Kidney (tissue), 14 donors: Measurements from ENCODE around the gene MYBPH. TPM values are rescaled to one million over a fixed set of nuclear protein-coding genes. Genes with fewer than 3 reads are reported as not detected.

Experiments used
- DNase-seq, 5 donors: peaks; one replicate each; pipeline ENCODE4 v3.0.0-alpha.2; 2013 to 2020
- FAIRE-seq: peaks from 2 replicates; lab custom pipeline; 2012; peaks lifted over from hg19 to GRCh38; lab: Jason Lieb, UNC
- H3K27ac ChIP-seq, 2 donors: one replicate each; pipeline ENCODE4 v1.7.0; 2013; ENCODE audit warnings: low read depth in 2 of 2, low read length in 2 of 2, inconsistent platforms in 1 of 2
- H3K27me3 ChIP-seq: one replicate; pipeline ENCODE4 v1.7.1; 2013; ENCODE audit warnings: low read length, inconsistent platforms; ENCODE audit not compliant: control insufficient read depth, insufficient read depth
- H3K36me3 ChIP-seq, 3 donors: one replicate each; pipeline versions ENCODE4 v1.7.0 to v1.7.1; 2013; ENCODE audit warnings: low read length in 3 of 3, control low read depth in 1 of 3, inconsistent platforms in 1 of 3; ENCODE audit not compliant: insufficient read depth in 3 of 3, control insufficient read depth in 2 of 3
- H3K4me1 ChIP-seq, 3 donors: one replicate each; pipeline versions ENCODE4 v1.7.0 to v1.7.1; 2013; ENCODE audit warnings: low read length in 3 of 3, inconsistent platforms in 1 of 3, low read depth in 1 of 3; ENCODE audit not compliant: control insufficient read depth in 2 of 3, insufficient read depth in 2 of 3
- H3K4me3 ChIP-seq, 3 donors: one replicate each; pipeline versions ENCODE4 v1.7.0 to v1.8.1; 2013; ENCODE audit warnings: low read length in 3 of 3, control low read depth in 1 of 3, inconsistent platforms in 1 of 3
- H3K9ac ChIP-seq, 3 donors: one replicate each; pipeline versions ENCODE4 v1.7.0 to v1.7.1; 2013; ENCODE audit warnings: low read length in 3 of 3, control low read depth in 1 of 3, inconsistent platforms in 1 of 3
- H3K9me3 ChIP-seq, 3 donors: one replicate each; pipeline versions ENCODE4 v1.7.0 to v1.7.1; 2013; ENCODE audit warnings: low read length in 3 of 3, control low read depth in 1 of 3, inconsistent platforms in 1 of 3; ENCODE audit not compliant: control insufficient read depth in 2 of 3, insufficient read depth in 1 of 3
- CTCF ChIP-seq: IDR thresholded peaks from 3 replicates; pipeline ENCODE4 v1.5.1; 2012; ENCODE audit warnings: mild to moderate bottlenecking, moderate library complexity, borderline replicate concordance; ENCODE audit not compliant: insufficient read depth; ENCODE audit errors: extremely low read depth
- intact Hi-C: fragments of 100-400 bp; cut with DNase I; formaldehyde crosslinking; loops from one replicate; pipeline ENCODE4 v1.11.1; 2022
- polyA plus RNA-seq: library from polyadenylated mRNA; stranded (reverse); fragments of 350-450 nt; fragmentation: Illumina TruSeq; extraction: RNeasy Lipid Tissue Mini Kit (QIAGEN cat#74804); gene quantifications from one replicate; pipeline ENCODE4 v1.2.3, GENCODE V29; 2014; ENCODE audit warnings: low read depth, low replicate concordance; ENCODE audit not compliant: insufficient read depth
- total RNA-seq: library from RNA; stranded (reverse); fragmentation: NEBNext Ultra II Directional; extraction: Animal tissue kit (Norgen Biotek cat#: 25700); gene quantifications from one replicate; pipeline ENCODE4 v1.2.1, GENCODE V29; 2021
- donor health status: control.
- donor health status: control.
- donor health status: control.
- donor health status: control.
- donor health status: control.
- donor health status: DM: yes; HTN: yes; CAD: no.
- donor health status: Normal renal cell carcinoma (clear cell type).

MYBPH gene
- total and polyA plus RNA-seq, 2 donors from 2014 or later: 2.3 TPM; not detected in 1

GRCh38 chr1:203151362-203152157 is 24.1 kb downstream of the MYBPH start:
- TF ChIP-seq CTCF: no peak
- no peaks in the 10 kb centered on the region for H3K9me3 ChIP-seq
- H3K4me1 ChIP-seq: peaks cover 2 to 17% (median 14%) of the 10 kb centered on the region in 3 donors
- FAIRE-seq: no peak
- H3K4me3 ChIP-seq: no peak overlapping the region
- H3K9ac ChIP-seq: no peak overlapping the region
- H3K27ac ChIP-seq: no peak overlapping the region
- intact Hi-C loops: no loop called here
- peak; percentile 22 to 91 (median 80) for DNase-seq
- H3K27me3 ChIP-seq: no peaks in the 10 kb centered on the region
- H3K36me3 ChIP-seq: no peaks in the 10 kb centered on the region

GRCh38 chr1:203150511-203151297 is 24.9 kb downstream of the MYBPH start:
- DNase-seq (peak in 2 of 5 donors; percentile 17 to 31), FAIRE-seq (no peak)
- Histone ChIP-seq H3K9ac (no peak overlapping the region), H3K4me3 (no peak overlapping the region), H3K4me1 (peaks cover 2 to 17% (median 14%) of the 10 kb centered on the region in 3 donors), H3K27me3 (no peaks in the 10 kb centered on the region), H3K9me3 (no peaks in the 10 kb centered on the region), H3K27ac (no peak overlapping the region), H3K36me3 (no peaks in the 10 kb centered on the region)
- intact Hi-C loops: no loop called here
- no peak for TF ChIP-seq CTCF

- peak in 1 of 5 donors; percentile 44 for DNase-seq
- Histone ChIP-seq H3K4me3 (no peak overlapping the region), H3K9me3 (no peaks in the 10 kb centered on the region), H3K9ac (no peak overlapping the region), H3K4me1 (peaks cover 2 to 17% (median 14%) of the 10 kb centered on the region in 3 donors), H3K36me3 (no peaks in the 10 kb centered on the region), H3K27ac (no peak overlapping the region), H3K27me3 (no peaks in the 10 kb centered on the region)
- FAIRE-seq: no peak
- TF ChIP-seq CTCF: no peak
- intact Hi-C loops: no loop called here
These were observed 26.3 kb downstream of the MYBPH start for GRCh38 chr1:203149188-203149840.
